Fibroblast of skin of back (primary cell): ENCODE data around the gene UQCR11.
A peak's percentile ranks its signal among the peaks of the same experiment; 100 is the strongest.

Experiments used
- DNase-seq: peaks from one replicate; pipeline ENCODE4 v3.0.0-alpha.2; 2013

Gene UQCR11

DNA sequence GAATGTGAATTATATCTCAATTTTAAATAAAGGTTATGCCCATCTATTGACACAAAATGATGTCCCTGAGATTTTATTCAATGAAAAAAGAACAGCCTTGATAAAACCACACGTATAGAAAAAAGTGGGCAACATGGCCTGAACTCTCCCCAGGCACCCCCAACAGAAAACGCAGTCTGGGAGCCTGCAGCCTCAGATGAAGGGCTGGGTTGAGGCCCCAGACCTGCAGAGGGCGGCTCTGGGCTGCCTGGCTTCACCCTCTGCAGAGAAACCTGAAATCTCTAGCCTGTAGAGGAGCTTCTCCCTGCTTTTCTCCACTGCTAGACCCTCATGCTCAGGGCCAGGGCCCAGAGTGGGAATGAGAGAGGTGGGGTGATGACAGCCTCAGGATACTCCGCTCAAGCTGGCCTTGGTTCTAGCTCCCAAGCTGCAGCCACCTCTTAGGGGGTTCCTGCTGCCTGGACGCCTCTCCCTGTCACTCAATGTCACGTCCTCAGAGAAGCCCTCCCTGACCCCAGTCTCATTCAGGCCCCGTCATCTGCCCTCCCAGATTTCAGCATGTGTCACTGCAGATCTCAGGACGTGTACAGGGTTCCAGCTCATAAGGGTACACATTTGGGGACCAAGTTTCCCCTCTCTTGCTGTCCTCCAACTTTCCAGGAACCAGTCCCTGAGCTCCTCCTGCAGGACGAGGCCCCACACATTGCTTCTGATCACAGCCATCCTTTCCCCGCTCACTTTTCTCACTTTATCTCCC, 14.4 kb downstream of the UQCR11 start:
- peak; percentile 40 for DNase-seq

GRCh38 chr19:1587872-1588271, 17.4 kb downstream of the UQCR11 start:
- no peak for DNase-seq

GRCh38 chr19:1585243-1585580, 20.1 kb downstream of the UQCR11 start:
- DNase-seq: no peak

DNA sequence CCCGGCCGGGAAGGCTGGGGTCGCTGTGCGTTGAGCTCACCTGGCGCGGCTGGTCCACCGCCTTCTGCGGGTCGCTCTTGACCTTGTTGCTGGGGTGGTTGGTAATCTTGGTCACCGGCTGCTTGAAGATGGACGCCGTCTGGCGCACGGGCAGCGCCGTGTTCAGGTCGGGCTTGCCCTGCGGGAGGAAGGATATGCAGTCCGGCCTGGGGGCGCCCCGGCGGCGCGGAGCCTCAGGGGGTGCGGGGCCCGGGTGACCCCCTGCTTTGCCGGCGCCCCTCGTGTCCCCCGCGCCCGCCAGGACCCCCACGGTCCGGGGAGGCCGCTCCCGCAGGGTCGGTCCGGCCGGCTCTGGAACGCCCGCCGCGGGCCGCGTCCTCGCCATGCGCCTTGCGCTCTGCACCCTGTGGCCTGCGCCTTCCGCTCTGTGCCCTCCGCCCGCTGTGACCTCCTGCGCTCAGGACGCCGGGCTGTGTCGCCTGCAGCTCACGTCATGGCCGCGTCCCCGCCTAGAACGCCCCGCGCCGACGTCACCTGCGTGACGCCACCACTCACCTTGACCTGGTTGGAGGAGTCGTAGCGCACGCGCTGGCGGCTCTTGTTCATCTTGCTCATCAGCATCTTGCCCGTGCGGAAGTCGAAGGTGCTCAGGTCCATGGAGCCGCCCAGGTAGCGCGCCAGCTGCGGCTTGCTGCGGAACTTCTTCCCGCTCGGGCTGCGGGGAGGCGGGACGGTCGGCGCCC, 20.6 kb downstream of the UQCR11 start:
- no peak for DNase-seq

DNA sequence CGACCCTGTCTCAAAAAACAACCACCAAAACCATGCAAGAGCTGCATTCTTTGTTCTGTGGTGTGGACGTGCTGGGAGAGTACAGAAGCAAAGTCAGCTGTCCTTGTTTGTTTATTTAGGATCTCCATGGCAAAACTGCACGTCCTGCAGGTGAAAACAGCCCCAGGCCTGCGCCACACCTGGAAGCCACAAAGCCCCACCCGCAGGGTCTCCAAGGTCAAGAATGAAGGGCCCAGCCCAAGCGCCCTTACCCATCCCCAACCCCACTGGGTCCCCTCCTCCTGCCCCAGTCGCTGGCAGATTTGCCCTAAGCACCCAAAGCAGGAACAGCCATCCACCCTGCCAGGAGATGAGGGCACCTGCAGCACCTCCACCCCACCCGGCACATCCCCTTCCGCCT, 23.1 kb downstream of the UQCR11 start:
- no peak for DNase-seq

DNA sequence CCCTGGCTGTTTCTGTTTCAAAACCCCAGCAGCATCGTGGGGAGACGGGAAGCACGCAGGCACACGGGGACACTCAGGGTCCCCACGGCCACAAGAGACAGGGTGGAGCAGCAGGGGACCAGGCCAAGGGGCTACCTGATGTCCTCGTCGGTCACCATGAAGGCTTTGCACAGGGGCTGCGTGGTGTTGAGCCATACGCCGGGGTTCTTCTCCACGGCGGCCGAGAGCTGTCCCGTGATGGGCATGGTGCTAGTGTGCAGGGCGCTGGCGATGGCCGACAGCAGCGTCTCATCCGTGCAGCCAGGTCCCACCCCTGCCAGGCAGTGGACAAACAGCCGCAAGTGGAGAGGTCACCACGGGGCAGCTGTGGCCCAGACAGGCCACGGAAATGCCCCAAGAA, 24.3 kb downstream of the UQCR11 start:
- DNase-seq: no peak

DNA sequence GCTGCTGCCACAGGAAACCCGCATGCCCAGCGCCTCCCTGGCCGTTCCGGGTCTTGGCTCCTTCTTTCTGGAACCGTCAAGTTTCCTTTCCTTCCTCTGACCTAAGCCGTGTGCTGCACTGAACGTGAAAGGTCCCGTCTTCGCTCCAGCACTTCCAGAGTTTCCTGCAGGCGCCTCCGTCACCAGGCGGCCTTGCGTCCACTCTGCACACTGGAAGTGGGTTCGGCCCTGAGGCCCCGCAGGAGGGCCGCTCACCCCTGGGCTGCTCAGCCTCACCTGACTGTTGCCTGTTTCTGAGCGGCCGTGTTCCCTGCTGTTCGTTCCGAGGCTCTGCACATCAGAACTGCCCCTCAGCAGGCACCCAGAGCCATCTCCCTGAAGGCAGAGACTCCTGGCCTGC, 24.9 kb downstream of the UQCR11 start:
- DNase-seq: no peak

GRCh38 chr19:1579222-1579621, 26.0 kb downstream of the UQCR11 start:
- DNase-seq: no peak

DNA sequence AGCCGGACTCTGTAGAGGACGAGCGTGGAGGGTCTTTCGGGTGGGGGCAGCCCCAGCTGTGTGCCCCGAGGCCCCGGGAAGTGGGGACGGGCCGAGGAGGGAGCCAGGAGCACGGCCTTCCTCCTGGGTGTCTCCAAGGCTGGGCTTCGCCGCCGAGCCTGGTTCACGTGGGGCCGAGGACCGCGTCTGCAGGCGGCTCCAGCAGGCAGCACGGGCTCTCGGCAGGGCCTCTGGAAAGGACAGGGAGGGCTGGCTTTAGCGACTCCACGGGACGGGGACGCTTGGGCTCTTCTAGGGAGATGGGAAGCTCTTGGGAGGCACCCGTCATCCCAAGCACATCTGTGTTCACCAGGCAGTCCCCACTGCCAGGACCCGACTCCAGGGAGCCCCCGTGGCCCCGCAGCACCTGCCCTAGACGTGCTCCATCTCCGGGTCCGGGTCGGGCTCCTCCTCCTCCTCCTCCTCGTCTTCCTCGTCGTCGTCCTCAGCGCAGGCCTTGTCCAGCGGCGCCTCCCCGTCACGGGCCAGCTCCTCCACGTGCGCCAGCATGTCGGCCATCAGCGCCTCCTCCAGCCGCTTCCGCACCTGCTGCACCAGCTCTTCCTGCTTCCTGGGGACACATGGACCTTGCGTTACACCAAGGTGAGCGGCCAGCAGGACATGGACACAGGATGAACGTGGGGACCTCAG, 27.2 kb downstream of the UQCR11 start:
- DNase-seq: no peak

DNA sequence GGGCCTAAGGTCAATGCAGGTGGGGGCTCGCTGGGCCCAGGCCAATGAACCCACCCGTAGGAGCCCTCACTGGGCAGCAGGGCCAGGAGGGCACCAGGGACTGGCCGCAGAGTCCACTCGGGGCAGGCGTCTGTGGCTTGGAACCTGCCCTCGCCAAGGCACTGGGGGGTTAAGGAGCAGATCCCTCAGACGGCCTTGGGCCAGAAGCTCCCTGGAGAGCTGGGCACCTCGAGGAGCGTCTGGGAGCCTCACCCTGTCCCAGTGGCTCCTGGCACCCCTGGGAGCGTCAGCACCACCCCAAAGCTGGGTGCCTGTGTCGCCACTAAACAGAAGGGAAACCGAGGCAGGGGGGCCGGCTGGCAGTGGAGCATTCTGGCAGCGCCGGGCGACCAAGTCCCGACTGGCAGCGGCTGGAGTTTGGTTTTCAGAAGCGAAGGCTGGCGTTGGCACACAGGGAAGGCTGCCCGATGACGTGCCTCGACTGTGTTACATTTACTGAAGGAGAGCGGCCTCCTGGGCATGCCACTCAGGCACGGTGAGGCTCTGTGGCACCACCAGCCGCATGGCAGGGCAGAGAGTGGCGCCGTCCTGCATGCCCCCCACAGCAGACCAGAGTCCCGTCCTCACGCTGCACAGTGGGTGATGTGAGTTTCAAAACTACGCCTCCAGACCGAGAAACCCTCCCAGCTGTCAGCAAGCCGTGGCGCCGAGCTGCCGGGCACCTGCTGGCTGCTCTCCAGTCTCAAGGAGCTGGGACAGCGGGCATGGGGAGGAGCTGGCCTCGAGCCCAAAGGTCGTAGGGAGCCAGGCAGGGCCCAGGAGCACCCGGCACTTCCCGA, 28.0 kb downstream of the UQCR11 start:
- no peak for DNase-seq

DNA sequence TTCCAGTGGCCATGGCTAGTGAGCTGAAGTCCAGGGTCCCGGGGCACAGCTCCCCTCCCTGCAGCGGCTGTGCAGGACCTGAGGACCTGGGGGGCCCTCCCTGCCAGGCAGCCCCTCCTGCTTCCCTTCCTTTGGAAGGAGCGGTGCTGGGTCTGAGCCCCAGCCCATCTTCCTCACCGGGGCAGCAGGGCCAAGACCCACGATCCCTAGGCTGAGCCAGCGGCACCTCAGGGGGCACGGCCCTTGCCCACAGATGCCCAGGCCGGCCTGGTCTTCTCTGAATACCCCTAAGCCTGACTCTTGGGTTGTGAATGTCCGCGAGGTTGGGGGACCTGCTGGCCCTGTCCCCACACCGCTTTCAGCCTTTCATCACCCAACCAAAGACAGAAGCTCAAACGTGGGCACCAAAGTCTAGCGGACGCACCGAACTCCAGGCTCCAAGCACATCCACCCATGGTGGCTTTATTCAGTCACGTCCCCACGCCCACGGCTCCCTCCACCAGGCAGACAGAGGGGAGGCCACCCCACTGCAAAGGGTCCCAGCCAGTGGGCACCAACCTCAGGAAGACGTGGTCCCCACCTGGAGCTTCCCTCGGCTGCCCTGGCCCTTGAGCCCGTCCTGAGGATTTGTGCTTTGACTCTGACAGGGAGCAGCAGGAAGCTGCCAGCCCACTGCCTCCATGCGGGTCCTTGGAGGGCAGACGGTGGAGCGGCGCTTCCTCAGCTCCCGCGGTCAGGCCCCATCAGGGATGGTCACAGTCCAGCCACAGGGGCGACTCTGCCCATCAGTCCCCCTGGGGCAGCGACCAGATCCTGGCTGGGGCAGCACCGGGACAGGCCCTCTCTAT, 28.8 kb downstream of the UQCR11 start:
- no peak for DNase-seq

DNA sequence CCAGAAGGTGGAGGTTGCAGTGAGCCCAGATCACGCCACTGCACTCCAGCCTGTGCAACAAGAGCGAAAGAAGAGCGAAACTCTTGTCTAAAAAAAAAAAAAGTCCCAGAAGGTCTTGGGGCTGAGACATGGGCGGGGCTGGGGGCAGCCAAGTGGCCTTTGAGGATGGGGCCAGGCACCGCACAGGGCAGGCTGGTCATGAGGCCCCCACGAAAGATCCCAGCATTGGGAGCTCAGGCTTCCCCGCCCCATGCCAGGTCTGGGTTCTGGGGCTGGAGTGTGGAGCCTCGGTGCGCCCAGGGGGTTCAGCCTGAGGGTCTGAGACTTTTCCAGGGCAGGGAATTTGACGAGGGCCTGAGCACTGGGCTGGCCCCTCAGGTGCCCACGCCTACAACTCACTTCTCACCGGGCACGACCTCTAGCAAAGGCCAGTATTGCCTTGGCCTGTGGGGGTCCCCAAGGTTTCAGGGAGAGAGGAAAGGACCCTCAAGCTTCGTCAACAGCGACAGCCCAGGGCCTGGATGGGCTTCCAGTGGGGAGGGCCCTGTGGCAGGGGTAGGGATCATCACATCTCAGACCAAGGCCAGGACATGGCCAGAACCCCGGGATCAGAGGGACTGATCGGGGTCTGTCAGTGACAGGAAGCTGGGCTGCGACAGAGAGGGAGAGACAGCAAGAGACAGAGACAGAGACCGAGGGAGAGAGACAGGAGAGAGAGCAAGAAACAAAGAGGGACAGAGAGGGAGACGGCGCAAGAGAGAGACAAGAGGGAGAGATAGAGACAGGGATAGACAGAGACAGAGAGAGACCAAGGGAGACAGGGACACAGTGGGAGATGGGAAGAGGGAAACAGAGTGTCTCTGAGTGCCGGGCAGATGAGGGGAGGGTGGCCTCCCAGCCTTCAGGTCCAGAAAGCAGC, 29.7 kb downstream of the UQCR11 start:
- no peak for DNase-seq

GRCh38 chr19:1574354-1575136, 30.7 kb downstream of the UQCR11 start:
- no peak for DNase-seq

GRCh38 chr19:1572795-1573194, 32.5 kb downstream of the UQCR11 start:
- DNase-seq: no peak

DNA sequence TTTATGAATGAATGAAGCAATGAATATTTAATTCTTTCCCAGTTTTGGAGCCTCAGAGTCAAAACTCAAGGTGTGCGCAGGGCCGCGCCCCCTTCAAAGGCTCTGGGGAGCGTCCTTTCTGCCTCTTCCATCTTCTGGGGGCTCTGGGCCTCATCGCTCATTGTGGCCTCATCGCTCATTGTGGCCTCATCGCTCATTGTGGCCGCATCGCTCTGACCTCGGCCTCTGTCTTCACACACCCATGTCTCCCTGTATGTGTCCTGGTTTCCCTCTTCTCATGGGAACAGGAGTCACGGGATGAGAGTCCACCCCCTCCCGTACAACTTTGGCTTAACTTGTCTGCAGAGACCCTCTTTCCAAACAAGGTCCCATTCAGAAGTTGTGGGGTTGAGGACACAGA, 33.9 kb downstream of the UQCR11 start:
- DNase-seq: no peak

GRCh38 chr19:1570836-1571235, 34.4 kb downstream of the UQCR11 start:
- DNase-seq: no peak

DNA sequence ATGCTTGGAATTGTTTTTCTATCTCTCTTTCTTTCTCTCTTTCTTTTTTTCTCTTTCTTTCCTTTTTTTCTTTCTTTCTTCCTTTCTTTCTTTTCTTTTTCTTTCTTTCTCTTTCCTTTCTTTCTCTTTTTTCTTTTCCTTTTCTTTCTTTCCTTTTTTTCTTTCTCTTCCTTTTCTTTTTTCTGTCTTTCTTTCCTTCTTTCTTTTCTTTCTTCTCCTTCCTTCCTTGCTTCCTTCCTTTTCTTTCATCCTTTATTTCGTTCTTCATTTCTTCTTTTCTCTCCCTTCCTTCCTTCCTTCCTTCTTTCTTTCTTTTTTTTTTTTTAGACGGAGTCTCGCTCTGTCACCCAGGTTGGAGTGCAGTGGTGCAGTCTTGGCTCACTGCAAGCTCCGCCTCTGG, 35.3 kb downstream of the UQCR11 start:
- no peak for DNase-seq

GRCh38 chr19:1568320-1569019, 36.8 kb downstream of the UQCR11 start, which contains the start of gene MEX3D:
Gene MEX3D, minus strand, starts transcription at chr19:1568325. Its CDS starts 267 bp downstream, at chr19:1568058.
- peak; percentile 78 for DNase-seq

DNA sequence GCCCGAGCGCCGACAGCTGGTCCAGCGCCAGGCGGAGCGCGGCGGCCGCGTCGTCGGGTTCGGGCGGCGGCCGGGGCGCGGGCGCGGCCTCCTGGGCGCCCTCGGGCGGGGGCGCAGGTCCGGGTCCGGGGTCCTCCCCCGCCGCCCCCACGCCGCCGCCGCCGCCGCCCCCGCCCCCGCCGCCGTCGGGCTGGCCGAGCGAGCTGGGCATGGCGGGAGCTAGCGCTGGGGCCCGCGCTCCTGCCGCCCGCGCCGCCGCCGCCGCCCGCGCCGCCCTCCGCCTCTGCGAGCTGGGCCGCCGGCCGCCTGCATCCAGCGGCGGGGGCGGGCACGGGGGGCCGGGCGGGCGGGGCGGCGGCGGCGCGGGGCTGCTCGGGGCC, 37.4 kb downstream of the UQCR11 start:
- no peak for DNase-seq
